Measurements from ENCODE around the gene PPP1CC.
"Not testable (repeated sequence)": the region's sequence is repeated elsewhere in the genome, so short reads cannot be mapped to it uniquely, and the experiment has no call there.

The PPP1CC gene

DNA sequence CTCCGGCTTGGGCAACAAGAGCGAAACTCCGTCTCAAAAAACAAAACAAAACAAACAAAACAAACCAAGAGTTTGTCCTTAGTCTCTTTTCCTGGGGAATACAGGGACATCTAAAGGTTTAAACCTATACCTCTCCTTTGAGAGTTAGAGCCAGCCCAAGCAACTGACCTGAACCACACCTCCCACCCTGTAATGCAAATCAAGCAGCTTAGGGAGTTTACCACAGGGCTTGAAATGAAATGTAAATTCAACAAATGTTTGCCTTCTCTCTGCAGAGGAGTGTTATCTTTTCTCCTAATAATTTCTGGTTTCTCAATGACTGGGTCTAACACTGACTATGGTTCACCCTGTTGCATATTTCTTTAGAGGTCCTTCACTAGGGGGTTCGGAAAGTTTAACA, 16.7 kb downstream of the PPP1CC start:
- no peak for DNase-seq (ENCODE audit: low read depth in 1 of 2, low spot score in 1 of 2)

DNA sequence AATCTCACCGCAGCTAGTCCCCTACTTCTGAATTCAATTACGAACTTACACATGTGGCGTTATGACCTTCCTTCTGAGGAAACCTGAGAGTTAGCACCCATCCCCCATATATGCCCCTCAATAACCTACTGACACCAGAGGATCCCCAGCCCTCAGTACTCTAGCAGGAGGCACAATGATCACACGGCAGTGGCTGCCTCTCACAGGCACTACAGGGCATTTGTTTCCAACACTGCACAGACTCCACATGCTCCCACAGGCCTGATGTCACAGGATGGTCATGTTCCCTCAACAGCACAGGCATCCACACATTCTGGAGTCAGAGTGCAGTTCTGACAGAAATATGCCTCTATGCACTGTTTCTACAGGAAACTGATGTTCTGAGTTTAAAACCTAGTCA, 17.4 kb downstream of the PPP1CC start:
- no peak for DNase-seq (ENCODE audit: low read depth in 1 of 2, low spot score in 1 of 2)

DNA sequence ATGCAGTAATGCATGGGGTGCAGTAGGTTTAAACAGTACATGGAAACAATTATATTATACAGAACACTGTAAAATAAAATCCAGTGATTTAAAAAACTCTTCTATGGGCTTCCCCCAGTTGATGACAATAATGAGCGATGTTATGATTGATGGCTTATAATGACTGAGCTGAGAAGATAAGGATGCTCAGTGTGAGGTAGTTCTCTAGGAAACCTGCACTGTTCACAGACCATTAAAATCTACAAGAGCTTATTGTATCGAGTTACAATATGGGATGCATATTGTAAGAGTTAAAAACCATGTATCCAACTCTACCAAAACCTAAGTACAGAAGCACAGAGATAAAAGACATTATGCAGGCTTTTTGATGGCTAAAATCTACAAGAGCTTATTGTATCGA, 19.8 kb downstream of the PPP1CC start:
- not testable (repeated sequence) for DNase-seq (ENCODE audit: low read depth in 1 of 2, low spot score in 1 of 2)

DNA sequence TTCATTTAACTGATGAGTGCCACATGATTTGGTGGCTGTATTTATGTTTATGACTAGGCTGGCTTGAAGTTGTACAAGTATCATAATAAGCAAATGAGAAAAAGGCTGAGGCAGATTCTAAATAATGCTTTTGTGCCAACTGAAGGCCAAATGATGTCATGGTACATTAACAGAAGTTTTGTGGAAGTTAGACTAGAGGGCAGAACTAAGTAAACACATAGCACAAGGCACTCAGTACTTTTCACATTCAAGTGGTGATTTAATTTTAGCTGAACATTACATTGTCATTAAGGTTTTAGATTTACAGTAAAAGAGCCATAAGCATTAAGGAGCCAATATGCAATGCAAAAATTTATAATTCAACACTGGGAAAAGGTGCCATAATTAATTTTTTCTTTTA, 21.1 kb downstream of the PPP1CC start:
- DNase-seq (ENCODE audit: low read depth in 1 of 2, low spot score in 1 of 2): no peak

- no peak for DNase-seq (ENCODE audit: low read depth in 1 of 2, low spot score in 1 of 2)
These were observed 22.2 kb downstream of the PPP1CC start for GRCh38 chr12:110720516-110720915.

GRCh38 chr12:110718222-110718908, 24.3 kb downstream of the PPP1CC start:
- DNase-seq (ENCODE audit: low read depth in 1 of 2, low spot score in 1 of 2): no peak

DNA sequence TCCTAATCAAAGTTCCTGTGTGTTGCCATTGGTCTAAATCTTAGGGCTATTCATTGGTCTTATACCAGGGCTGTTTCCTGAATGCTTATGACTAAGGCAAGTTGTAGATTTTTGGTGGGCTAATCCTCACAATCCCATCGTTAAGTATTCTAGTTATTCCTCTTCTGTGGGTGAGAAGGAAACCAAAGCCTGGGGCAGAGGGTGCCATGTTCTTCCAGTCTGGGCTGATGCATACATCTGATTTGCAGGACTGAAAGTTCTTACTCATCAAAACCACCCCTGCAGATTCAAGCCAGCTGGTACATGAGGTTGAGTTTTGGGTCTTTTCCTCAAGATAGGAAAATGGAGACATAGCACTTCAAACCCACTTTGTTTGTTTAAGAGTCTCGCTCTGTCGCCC, 25.7 kb downstream of the PPP1CC start:
- DNase-seq (ENCODE audit: low read depth in 1 of 2, low spot score in 1 of 2): no peak

DNA sequence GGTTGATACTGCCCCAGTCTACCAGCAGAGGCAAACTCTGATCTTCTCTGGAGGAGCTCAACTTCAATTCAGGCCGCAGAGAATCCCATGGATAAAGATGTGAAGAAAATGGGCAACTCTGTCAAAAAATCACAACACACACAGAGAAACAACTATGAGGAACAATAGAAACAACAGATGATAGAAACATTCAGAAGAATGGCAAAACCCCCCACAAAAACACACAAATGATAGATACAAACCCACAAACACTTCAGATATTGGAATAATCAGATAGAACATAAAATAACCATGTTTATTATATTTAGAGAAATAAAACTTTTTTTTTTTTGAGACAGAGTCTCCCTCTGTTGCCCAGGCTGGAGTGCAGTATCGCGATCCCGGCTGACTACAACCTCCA, 33.8 kb downstream of the PPP1CC start:
- DNase-seq (ENCODE audit: low read depth in 1 of 2, low spot score in 1 of 2): no peak

GRCh38 chr12:110705309-110705708, 37.4 kb downstream of the PPP1CC start:
- DNase-seq (ENCODE audit: low read depth in 1 of 2, low spot score in 1 of 2): no peak

DNA sequence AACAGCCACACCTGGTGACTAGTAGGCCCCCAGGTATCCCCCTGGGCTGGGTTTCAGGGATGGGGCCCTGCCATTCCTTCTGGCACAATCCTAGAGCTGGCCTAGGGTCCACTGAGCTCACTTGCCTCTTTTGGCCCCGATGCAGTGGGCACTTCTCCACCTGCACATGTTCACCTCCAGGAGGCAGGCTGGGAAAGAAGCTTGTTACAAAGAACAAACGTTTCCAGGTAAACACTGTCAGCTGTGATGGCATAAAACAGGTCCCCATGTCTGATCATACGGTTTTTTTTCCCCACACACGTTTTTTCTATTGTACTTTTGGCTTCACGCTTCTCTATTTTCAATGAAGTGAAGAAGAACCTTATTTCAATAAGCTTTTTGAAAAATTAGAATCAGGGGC, 37.9 kb downstream of the PPP1CC start:
- no peak for DNase-seq (ENCODE audit: low read depth in 1 of 2, low spot score in 1 of 2)

GRCh38 chr12:110704231-110704630, 38.5 kb downstream of the PPP1CC start:
- DNase-seq (ENCODE audit: low read depth in 1 of 2, low spot score in 1 of 2): no peak

DNA sequence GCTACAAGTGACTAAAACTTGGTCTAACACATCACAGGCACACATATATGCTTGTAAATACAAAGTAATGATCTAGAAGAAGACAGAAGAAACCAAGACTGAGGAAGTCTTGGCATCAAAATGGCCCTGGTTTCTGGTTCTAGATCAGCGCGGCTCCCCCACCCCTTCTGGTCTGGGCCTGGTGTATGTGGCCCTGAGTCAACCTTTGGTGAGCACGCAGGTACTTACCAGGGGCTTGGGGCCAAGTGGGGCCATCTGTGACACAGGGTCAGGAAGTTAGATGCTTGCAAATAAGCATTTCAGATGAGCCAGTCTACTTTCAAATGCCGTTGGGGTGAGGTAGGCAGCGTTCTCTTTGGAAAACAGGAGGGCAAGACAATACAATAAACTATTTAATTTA, 40.6 kb downstream of the PPP1CC start:
- no peak for DNase-seq (ENCODE audit: low read depth in 1 of 2, low spot score in 1 of 2)

GRCh38 chr12:110699591-110700445, 42.9 kb downstream of the PPP1CC start:
- no peak for DNase-seq (ENCODE audit: low read depth in 1 of 2, low spot score in 1 of 2)

DNA sequence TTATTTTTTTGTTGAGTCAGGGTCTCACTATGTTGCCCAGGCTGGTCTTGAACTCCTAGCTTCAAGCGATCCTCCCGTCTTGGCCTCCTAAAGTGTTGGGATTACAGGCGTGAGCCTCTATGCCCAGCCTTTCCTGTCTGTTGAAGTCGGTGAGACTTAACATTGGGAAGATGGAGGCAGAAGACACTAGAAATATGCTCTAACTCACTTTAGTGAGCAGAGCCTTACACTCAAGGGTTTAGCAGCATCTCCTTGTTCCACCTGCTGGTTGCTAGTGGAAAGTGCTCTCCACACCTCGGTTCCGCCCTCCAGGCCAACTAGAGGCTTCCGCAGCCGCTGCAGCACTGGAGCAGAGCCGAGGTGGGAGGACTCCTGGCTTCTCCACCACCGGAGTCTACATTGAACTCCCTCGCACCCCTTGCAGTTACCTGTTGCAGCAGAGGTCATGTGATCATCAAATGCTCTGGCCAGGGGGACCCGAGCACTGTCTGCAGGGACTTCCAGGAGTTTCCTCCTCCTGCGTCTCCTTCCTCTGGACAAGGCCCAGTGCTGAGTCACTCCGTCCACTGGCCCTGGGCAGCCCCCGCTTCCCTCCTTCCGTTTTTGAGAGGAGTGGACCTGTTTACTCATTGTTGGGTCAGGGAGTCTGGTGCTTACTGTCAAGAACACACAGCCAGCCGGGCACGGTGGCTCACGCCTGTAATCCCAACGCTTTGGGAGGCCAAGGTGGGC, 44.4 kb downstream of the PPP1CC start:
- DNase-seq (ENCODE audit: low read depth in 1 of 2, low spot score in 1 of 2): peak; percentile 52 to 59

DNA sequence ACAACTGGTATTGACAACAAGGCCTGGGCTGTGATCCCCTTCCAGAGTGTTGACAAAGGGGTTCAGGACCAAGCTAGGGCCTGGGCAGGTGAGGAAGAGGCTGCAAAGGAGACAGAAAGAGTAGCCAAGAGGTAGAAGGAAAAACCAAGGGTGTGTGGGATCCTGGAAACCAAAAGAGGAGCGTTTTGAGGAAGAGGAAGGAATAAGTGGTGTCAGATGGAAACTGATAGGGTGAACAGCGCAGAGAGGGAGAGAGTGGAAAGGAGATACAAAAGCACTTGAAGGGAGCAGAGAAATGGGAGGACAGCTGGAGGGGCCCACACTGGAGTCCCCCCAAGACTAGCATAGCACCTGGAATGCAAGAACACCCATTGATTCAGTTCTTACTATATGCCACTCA, 45.5 kb downstream of the PPP1CC start:
- DNase-seq (ENCODE audit: low read depth in 1 of 2, low spot score in 1 of 2): no peak

DNA sequence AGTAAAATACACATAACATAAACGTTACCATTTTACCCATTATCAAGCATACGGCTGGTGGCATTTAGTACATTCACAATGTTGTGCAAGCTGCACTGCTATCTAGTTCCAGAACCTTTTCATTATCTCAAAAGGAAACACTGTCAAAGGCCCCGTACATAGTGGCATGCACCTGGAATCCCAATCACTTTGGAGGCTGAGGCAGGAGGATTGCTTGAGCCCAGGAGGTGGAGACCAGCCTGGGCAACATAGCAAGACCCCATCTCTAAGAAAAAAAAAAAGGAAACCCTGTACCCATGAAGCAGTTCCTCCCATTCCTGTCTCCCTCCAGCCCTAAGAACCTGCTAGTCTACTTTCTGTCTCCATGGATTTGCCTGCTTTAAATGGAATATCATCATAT, 46.4 kb downstream of the PPP1CC start:
- DNase-seq (ENCODE audit: low read depth in 1 of 2, low spot score in 1 of 2): no peak

GRCh38 chr12:110694330-110694901, 48.3 kb downstream of the PPP1CC start:
- no peak for DNase-seq (ENCODE audit: low read depth in 1 of 2, low spot score in 1 of 2)

- no peak for DNase-seq (ENCODE audit: low read depth in 1 of 2, low spot score in 1 of 2)
These were observed 49.0 kb downstream of the PPP1CC start for GRCh38 chr12:110693731-110694130.

GRCh38 chr12:110690127-110690430, 52.6 kb downstream of the PPP1CC start:
- no peak for DNase-seq (ENCODE audit: low read depth in 1 of 2, low spot score in 1 of 2)

DNA sequence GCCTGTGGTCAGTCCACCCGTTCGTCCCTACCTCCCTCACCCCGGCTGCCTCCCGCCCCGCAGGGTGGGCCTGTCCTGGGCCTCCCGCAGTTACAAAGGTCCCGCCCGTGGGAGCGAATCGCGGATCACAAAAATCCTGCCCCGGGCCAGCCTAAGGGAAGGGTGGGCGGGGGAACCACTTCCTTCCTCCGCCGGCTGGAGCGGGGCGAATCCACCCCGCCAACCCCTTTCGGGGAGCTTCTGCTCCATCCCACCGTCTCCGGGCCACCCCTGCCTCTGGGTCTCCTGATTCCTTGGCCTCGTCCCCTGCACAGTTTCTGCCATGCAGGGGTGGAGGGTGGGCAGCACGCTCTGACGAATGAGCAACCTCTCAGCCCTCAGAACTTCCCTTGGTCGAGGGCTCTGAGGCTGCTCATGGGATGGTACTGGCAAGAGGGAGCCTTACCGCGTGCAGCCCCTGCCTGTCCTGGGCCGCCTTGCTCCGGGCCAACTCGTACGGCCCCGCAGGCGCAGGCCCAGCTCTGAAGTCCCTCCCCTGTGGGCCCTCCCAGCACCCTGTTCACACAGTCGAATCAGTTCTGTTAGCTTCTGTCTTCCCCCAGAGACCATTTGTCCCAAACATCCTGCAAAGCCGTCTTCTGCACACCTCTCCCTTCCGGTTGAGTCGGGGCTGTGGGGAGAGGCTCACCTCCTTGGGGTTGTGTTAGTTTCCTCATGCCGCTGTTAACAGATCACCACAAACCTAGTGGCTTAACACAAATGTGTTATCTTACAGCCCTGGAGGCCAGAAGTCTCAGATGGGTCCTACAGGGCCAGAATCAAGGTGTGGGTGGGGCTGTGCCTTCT, 53.2 kb downstream of the PPP1CC start:
- DNase-seq (ENCODE audit: low read depth in 1 of 2, low spot score in 1 of 2): peak in 1 of 2 donors; percentile 22
